Astrocyte (in vitro differentiated cells and primary cell): ENCODE measurements around the gene CDH13.

ENCODE experiments used
- EZH2 ChIP-seq: IDR thresholded peaks from 2 replicates; pipeline ENCODE4 v1.6.1; 2012; ENCODE audit warnings: mild to moderate bottlenecking, low read length, inconsistent platforms; ENCODE audit not compliant: insufficient read depth
- TF ChIP-seq, protein P1 (sequence below): IDR thresholded peaks from 2 replicates; pipeline ENCODE4 v1.5.1; 2011; ENCODE audit warnings: low read depth, mild to moderate bottlenecking, inconsistent platforms, low read length, moderate library complexity; ENCODE audit not compliant: insufficient read depth

DNA sequence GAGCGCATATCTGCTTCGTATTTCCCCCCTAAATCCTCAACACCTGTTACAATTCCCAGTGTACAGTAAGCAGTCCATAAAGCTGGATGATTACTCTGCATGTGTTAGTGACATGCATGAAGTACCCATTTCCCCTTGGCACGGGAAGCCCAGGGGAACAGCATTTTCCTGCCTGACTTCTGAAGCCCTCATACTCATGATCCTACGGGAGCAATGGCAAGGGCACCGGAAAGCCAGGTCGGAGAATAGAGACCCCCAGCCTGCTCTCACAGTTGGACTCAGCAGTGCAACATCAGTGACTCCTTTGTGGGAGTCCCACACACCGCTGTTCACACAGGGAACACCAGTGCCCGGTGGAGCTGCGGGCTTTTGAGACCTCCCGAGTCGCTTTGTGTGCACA is 336.9 kb downstream of the CDH13 start:
- TF ChIP-seq, protein P1, sequence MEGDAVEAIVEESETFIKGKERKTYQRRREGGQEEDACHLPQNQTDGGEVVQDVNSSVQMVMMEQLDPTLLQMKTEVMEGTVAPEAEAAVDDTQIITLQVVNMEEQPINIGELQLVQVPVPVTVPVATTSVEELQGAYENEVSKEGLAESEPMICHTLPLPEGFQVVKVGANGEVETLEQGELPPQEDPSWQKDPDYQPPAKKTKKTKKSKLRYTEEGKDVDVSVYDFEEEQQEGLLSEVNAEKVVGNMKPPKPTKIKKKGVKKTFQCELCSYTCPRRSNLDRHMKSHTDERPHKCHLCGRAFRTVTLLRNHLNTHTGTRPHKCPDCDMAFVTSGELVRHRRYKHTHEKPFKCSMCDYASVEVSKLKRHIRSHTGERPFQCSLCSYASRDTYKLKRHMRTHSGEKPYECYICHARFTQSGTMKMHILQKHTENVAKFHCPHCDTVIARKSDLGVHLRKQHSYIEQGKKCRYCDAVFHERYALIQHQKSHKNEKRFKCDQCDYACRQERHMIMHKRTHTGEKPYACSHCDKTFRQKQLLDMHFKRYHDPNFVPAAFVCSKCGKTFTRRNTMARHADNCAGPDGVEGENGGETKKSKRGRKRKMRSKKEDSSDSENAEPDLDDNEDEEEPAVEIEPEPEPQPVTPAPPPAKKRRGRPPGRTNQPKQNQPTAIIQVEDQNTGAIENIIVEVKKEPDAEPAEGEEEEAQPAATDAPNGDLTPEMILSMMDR: no peak
- TF ChIP-seq EZH2: no peak
